ENCODE results near the gene MPPED1.

GRCh38 chr22:43370036-43370435 is 41.8 kb upstream of the MPPED1 start:
- no peak for TF ChIP-seq CTCF (IDR thresholded peaks at IDR 0.05)
- no peak for TF ChIP-seq EP300 (IDR thresholded peaks at IDR 0.05)
- no peak for TF ChIP-seq POLR2A (IDR thresholded peaks at IDR 0.05)
